ENCODE results near the gene GRIN1. TPM values are rescaled to one million over a fixed set of nuclear protein-coding genes. Genes with fewer than 3 reads are reported as not detected.

Gene GRIN1
- total and polyA plus RNA-seq, 2 of the 13 experiments (the other 11 are each of a cell fraction or from before 2014, with no cell fraction given) = 0.13 TPM; not detected in 1

DNA sequence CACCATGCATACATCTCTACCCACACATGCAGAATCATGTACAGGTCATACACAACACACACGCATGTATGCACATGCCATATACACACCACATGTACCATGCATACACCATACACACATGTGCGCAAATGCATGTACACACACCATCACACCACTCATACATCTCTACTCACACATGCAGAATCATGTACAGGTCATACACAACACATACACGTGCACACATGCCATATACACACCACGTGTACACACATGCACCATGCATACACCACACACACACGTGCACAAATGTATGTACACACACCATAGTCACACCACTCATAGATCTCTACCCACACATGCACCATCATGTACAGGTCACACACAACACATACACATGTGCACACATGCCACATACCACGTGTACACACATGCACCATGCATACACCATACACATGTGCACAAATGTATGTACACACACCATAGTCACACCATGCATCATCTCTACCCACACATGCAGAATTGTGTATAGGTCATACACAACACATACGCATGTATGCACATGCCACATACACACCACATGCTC, 14.0 kb downstream of the GRIN1 start:
- Histone ChIP-seq H3K9ac (ENCODE audit: insufficient read depth, low read depth, low read length) (no peak overlapping the region), H3K27me3 (ENCODE audit: control insufficient read depth in 1 of 2, insufficient read depth in 2 of 2, low read length in 2 of 2) (peaks cover 4 to 37% of the 10 kb centered on the region in 2 experiments; a peak in 4 of 5 replicates), H4K20me1 (ENCODE audit: insufficient read depth, low read length) (no peaks in the 10 kb centered on the region), H3K4me2 (ENCODE audit: low read depth, low read length) (no peak overlapping the region), H3K79me2 (ENCODE audit: insufficient read depth, low read length) (no peaks in the 10 kb centered on the region), H3K4me3 (replicated peaks in 1 of 3; ENCODE audit: insufficient read depth in 1 of 3, low read depth in 2 of 3, low read length in 3 of 3) (no peak overlapping the region), H2AFZ (ENCODE audit: low read length) (no peak overlapping the region), H3K36me3 (replicated peaks in 1 of 2; ENCODE audit: control insufficient read depth in 1 of 2, insufficient read depth in 2 of 2, low read length in 2 of 2) (no peaks in the 10 kb centered on the region), H3K4me1 (ENCODE audit: insufficient read depth, low read length) (peaks cover 30% of the 10 kb centered on the region), H3K27ac (ENCODE audit: extremely low read length, insufficient read depth, low read length) (no peak overlapping the region), H3K9me3 (ENCODE audit: low read length) (no peaks in the 10 kb centered on the region)
- ATAC-seq (no peak), FAIRE-seq (no peak), DNase-seq (ENCODE audit: low spot score) (no peak)
- CTCF ChIA-PET (ENCODE audit: low intra/inter-chr PET ratio, low total read pairs) = no interaction called here
- WGBS (ENCODE audit: low lambda C conversion rate) = 45% methylated on average over 7 of the region's 7 CpGs
- intact Hi-C loops (cut with micrococcal nuclease; ENCODE audit: unreplicated experiment) = no loop called here
- POLR2A ChIA-PET = interaction anchor here (3.0 kb wide), 1 partner anchor 23 kb away, joined by 34 read pairs; no protein-coding TSS in a partner anchor
- BruUV-seq (replicated peaks) = no TSS peak
- TF ChIP-seq DNMT3B (CRISPR knock-in tag; conservative IDR thresholded peaks at IDR 0.05) (no peak), MYC (CRISPR knock-in tag; IDR thresholded peaks at IDR 0.05; ENCODE audit: borderline replicate concordance) (0 out of 2 replicates have a peak, but pooled peaks have one; percentile 25), SUZ12 (IDR thresholded peaks at IDR 0.05; ENCODE audit: low read depth, low read length) (no peak), ZNF607 (CRISPR knock-in tag; IDR thresholded peaks at IDR 0.05; ENCODE audit: borderline replicate concordance) (no peak), ZNF121 (CRISPR knock-in tag; IDR thresholded peaks at IDR 0.05) (no peak)
- TF ChIP-seq, protein P1, sequence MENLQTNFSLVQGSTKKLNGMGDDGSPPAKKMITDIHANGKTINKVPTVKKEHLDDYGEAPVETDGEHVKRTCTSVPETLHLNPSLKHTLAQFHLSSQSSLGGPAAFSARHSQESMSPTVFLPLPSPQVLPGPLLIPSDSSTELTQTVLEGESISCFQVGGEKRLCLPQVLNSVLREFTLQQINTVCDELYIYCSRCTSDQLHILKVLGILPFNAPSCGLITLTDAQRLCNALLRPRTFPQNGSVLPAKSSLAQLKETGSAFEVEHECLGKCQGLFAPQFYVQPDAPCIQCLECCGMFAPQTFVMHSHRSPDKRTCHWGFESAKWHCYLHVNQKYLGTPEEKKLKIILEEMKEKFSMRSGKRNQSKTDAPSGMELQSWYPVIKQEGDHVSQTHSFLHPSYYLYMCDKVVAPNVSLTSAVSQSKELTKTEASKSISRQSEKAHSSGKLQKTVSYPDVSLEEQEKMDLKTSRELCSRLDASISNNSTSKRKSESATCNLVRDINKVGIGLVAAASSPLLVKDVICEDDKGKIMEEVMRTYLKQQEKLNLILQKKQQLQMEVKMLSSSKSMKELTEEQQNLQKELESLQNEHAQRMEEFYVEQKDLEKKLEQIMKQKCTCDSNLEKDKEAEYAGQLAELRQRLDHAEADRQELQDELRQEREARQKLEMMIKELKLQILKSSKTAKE (CRISPR knock-in tag; IDR thresholded peaks at IDR 0.05; ENCODE audit: borderline replicate concordance) = peak; percentile 17; the same call in 1 of the 2 replicates
- TF ChIP-seq, protein P2, sequence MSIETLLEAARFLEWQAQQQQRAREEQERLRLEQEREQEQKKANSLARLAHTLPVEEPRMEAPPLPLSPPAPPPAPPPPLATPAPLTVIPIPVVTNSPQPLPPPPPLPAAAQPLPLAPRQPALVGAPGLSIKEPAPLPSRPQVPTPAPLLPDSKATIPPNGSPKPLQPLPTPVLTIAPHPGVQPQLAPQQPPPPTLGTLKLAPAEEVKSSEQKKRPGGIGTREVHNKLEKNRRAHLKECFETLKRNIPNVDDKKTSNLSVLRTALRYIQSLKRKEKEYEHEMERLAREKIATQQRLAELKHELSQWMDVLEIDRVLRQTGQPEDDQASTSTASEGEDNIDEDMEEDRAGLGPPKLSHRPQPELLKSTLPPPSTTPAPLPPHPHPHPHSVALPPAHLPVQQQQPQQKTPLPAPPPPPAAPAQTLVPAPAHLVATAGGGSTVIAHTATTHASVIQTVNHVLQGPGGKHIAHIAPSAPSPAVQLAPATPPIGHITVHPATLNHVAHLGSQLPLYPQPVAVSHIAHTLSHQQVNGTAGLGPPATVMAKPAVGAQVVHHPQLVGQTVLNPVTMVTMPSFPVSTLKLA (IDR thresholded peaks at IDR 0.05) = peak; percentile 99
- in situ Hi-C loops (cut with HindIII; ENCODE audit: extremely low pct_ligation_motif_present, low pct_unique_long_range_greater_than_20kb) = no loop called here

Measured in HepG2 (cell line).